AG04449 (cell line): ENCODE results near the gene ATP5PD.

Experiments
- CTCF ChIA-PET: fragments of 350-600 bp; formaldehyde crosslinking; extraction: SDS; loops from one replicate; lab custom pipeline; 2021; ENCODE audit warnings: antibody characterized with exemption; lab: Yijun Ruan, JAX
- POLR2A ChIA-PET: fragments of 400-600, 350-600 bp; formaldehyde crosslinking; extraction: SDS; loops from one replicate; lab custom pipeline; 2020; ENCODE audit warnings: antibody characterized with exemption, inconsistent platforms; lab: Yijun Ruan, JAX
- DNase-seq: peaks from one replicate; pipeline ENCODE4 v3.0.0-alpha.2; 2010; ENCODE audit warnings: low read depth, low spot score
- H3K4me3 ChIP-seq: 2 replicates; pipeline ENCODE4 v1.5.1; 2011; ENCODE audit warnings: low read depth, mild to moderate bottlenecking, control low read depth, low read length
- TF ChIP-seq, protein P1 (sequence below): IDR thresholded peaks from one replicate; pipeline ENCODE4 v1.5.1; 2011; ENCODE audit warnings: mild to moderate bottlenecking, moderate library complexity, low read length, control low read depth, inconsistent platforms; ENCODE audit not compliant: insufficient read depth; ENCODE audit errors: missing control alignments

ATP5PD gene

GRCh38 chr17:75001915-75002843 is 44.6 kb downstream of the ATP5PD start:
- TF ChIP-seq, protein P1, sequence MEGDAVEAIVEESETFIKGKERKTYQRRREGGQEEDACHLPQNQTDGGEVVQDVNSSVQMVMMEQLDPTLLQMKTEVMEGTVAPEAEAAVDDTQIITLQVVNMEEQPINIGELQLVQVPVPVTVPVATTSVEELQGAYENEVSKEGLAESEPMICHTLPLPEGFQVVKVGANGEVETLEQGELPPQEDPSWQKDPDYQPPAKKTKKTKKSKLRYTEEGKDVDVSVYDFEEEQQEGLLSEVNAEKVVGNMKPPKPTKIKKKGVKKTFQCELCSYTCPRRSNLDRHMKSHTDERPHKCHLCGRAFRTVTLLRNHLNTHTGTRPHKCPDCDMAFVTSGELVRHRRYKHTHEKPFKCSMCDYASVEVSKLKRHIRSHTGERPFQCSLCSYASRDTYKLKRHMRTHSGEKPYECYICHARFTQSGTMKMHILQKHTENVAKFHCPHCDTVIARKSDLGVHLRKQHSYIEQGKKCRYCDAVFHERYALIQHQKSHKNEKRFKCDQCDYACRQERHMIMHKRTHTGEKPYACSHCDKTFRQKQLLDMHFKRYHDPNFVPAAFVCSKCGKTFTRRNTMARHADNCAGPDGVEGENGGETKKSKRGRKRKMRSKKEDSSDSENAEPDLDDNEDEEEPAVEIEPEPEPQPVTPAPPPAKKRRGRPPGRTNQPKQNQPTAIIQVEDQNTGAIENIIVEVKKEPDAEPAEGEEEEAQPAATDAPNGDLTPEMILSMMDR = no peak
- no peak overlapping the region for H3K4me3 ChIP-seq
- no peak for DNase-seq
- ChIA-PET POLR2A (interaction anchor here (0.8 kb wide), 1 partner anchor 10 kb away, joined by 3 read pairs; the partner anchor contains the start of gene MRPL58), CTCF (interaction anchor here (1.2 to 3.9 kb wide), 3 partner anchors 10 to 41 kb away, joined by 4 to 27 read pairs (median 4); partner anchors contain the start of gene MRPL58)

DNA sequence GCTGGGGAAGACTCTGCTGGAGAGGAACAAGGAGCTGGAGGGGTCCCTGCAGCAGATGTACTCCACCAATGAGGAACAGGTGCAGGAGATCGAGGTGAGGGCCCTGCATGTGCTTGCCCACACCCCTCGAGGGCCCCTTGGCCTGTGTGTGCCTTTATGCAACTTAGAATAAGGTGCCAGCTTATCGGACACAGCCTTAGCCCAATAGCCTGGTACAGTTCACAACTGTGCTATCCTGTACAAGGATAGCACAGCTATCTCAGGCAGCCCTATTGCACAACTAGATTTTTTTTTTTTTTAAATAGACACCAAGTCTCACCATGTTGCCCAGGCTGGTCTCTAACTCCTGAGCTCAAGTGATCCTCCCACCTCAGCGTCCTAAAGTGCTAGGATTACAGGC is 47.2 kb downstream of the ATP5PD start:
- H3K4me3 ChIP-seq = no peak overlapping the region
- ChIA-PET POLR2A (interaction anchor here (1.2 kb wide), 1 partner anchor 13 kb away, joined by 4 read pairs; the partner anchor contains the start of gene MRPL58), CTCF (interaction anchor here (0.7 to 2.0 kb wide), 5 partner anchors 12 to 271 kb away, joined by 3 to 6 read pairs (median 5); partner anchors contain the start of genes MIF4GD and MRPL58)
- DNase-seq = no peak
- TF ChIP-seq, protein P1 = no peak

GRCh38 chr17:74998783-74999182 is 48.0 kb downstream of the ATP5PD start:
- DNase-seq = no peak
- TF ChIP-seq, protein P1 = no peak
- CTCF ChIA-PET = interaction anchor here (1.0 to 2.0 kb wide), 5 partner anchors 11 to 272 kb away, joined by 3 to 6 read pairs (median 5); partner anchors contain the start of genes MIF4GD and MRPL58
- POLR2A ChIA-PET = interaction anchor here (1.2 kb wide), 1 partner anchor 13 kb away, joined by 4 read pairs; the partner anchor contains the start of gene MRPL58
- H3K4me3 ChIP-seq = no peak overlapping the region

DNA sequence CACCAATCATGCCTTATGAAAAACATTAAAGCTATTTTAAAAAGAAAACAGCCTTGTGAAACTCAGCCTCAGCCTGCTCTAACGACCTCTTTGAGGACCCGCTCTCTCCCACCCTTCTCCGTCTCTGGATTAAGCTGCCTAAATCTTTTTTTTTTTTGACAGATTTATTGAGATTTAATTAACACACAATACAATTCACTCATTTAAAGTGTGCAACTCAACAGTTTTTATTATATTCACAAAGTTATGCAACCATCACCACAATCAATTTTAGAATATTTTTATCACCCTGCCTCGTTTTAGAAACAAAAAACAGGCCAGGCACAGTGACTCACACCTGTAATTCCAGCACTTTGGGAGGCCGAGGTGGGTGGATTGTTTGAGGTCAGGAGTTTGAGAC is 50.9 kb downstream of the ATP5PD start:
- no peak for DNase-seq
- ChIA-PET CTCF (interaction anchor here (0.9 to 3.7 kb wide), 3 partner anchors 8 to 17 kb away, joined by 3 to 19 read pairs (median 4); partner anchors contain the start of genes CDR2L and MRPL58), POLR2A (no interaction called here)
- TF ChIP-seq, protein P1 = no peak
- no peak overlapping the region for H3K4me3 ChIP-seq

- CTCF ChIA-PET = interaction anchor here (3.7 kb wide), 1 partner anchor 18 kb away, joined by 19 read pairs; the partner anchor contains the start of gene MRPL58
- H3K4me3 ChIP-seq = no peak overlapping the region
- DNase-seq = no peak
- TF ChIP-seq, protein P1 = no peak
- POLR2A ChIA-PET = no interaction called here
Measured at GRCh38 chr17:74994440-74994839, 52.3 kb downstream of the ATP5PD start.
